ENCODE results near the gene DCDC2C.

DNA sequence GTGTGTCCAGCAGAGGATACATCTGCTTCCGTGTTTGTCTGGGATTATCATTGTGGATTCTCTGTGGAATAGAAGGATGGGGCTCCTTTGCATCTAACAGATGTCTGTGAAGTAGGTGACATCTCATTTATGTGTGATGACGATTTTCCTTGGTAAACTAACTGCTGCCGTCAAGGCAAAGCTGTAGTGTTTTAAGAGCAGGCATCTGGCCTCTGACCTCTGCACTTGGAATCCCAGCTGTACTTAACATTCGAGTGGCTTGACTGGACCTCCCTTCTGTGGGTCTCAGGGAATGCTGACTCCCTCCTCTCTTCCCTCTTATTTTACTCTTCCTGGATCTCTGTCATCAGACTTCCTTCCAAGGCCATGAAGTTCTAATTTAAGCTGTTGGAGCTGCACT, 56.4 kb downstream of the DCDC2C start:
- TF ChIP-seq EZH2phosphoT487 (IDR thresholded peaks at IDR 0.05; ENCODE audit: borderline replicate concordance, low read length) (no peak), EZH2 (IDR thresholded peaks at IDR 0.05; ENCODE audit: low read length, unreplicated experiment) (no peak)
- TF ChIP-seq, protein P1, sequence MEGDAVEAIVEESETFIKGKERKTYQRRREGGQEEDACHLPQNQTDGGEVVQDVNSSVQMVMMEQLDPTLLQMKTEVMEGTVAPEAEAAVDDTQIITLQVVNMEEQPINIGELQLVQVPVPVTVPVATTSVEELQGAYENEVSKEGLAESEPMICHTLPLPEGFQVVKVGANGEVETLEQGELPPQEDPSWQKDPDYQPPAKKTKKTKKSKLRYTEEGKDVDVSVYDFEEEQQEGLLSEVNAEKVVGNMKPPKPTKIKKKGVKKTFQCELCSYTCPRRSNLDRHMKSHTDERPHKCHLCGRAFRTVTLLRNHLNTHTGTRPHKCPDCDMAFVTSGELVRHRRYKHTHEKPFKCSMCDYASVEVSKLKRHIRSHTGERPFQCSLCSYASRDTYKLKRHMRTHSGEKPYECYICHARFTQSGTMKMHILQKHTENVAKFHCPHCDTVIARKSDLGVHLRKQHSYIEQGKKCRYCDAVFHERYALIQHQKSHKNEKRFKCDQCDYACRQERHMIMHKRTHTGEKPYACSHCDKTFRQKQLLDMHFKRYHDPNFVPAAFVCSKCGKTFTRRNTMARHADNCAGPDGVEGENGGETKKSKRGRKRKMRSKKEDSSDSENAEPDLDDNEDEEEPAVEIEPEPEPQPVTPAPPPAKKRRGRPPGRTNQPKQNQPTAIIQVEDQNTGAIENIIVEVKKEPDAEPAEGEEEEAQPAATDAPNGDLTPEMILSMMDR (conservative IDR thresholded peaks at IDR 0.05; ENCODE audit: low read depth, low read length), result no peak
